Measurements from ENCODE around the gene C1QTNF8. TPM values are rescaled to one million over a fixed set of nuclear protein-coding genes. Genes with fewer than 3 reads are reported as not detected.

Gene C1QTNF8
- total RNA-seq, 4 donors from 2014 or later = not detected

GRCh38 chr16:1076801-1077576 lies 19.1 kb downstream of the C1QTNF8 start:
- TF ChIP-seq CTCF (IDR thresholded peaks at IDR 0.05) (no peak), POLR2A (IDR thresholded peaks at IDR 0.05) (no peak), EP300 (IDR thresholded peaks at IDR 0.05) (no peak)
- 32 to 33% methylated on average over 16 of the region's 16 CpGs for WGBS, 2 donors

GRCh38 chr16:1075546-1075945 lies 20.5 kb downstream of the C1QTNF8 start:
- Histone ChIP-seq H3K27me3 (peaks cover 0 to 94% of the 10 kb centered on the region in 2 donors), H3K9me3 (no peaks in the 10 kb centered on the region)
- TF ChIP-seq POLR2A (IDR thresholded peaks at IDR 0.05) (no peak), EP300 (IDR thresholded peaks at IDR 0.05) (no peak), CTCF (IDR thresholded peaks at IDR 0.05) (no peak)

More at GRCh38 chr16:1076801-1077576, 19.1 kb downstream of the C1QTNF8 start:
- peaks cover 0 to 94% of the 10 kb centered on the region in 2 donors for H3K27me3 ChIP-seq
- no peak overlapping the region for H3K4me3 ChIP-seq
- no peak for DNase-seq (ENCODE audit: low spot score in 2 of 2)
- H3K9me3 ChIP-seq = no peaks in the 10 kb centered on the region
- H3K36me3 ChIP-seq = no peaks in the 10 kb centered on the region
- H3K27ac ChIP-seq = no peak overlapping the region
- peaks cover 0 to 5% (median 0%) of the 10 kb centered on the region in 4 donors for H3K4me1 ChIP-seq

GRCh38 chr16:1074379-1074649 lies 21.7 kb downstream of the C1QTNF8 start:
- TF ChIP-seq POLR2A (IDR thresholded peaks at IDR 0.05) = no peak
- H3K36me3 ChIP-seq = no peaks in the 10 kb centered on the region
- H3K27ac ChIP-seq = no peak overlapping the region
- no peak overlapping the region for H3K4me3 ChIP-seq
- no peak for DNase-seq (ENCODE audit: low spot score in 2 of 2)
- no peaks in the 10 kb centered on the region for H3K9me3 ChIP-seq
- H3K27me3 ChIP-seq = peaks cover 0 to 94% of the 10 kb centered on the region in 2 donors
- 53 to 65% methylated on average over 7 to 9 of the region's 11 CpGs for WGBS, 2 donors
- H3K4me1 ChIP-seq = no peaks in the 10 kb centered on the region

More at GRCh38 chr16:1075546-1075945, 20.5 kb downstream of the C1QTNF8 start:
- no peaks in the 10 kb centered on the region for H3K4me1 ChIP-seq
- no peaks in the 10 kb centered on the region for H3K36me3 ChIP-seq
- no peak overlapping the region for H3K4me3 ChIP-seq
- WGBS, 2 donors = 67 to 68% methylated on average over 8 to 13 of the region's 13 CpGs
- no peak for DNase-seq (ENCODE audit: low spot score in 2 of 2)
- no peak overlapping the region for H3K27ac ChIP-seq

GRCh38 chr16:1073566-1074378 lies 22.3 kb downstream of the C1QTNF8 start:
- Histone ChIP-seq H3K4me1 (no peaks in the 10 kb centered on the region), H3K9me3 (no peaks in the 10 kb centered on the region), H3K4me3 (no peak overlapping the region), H3K36me3 (no peaks in the 10 kb centered on the region), H3K27me3 (peaks cover 0 to 94% of the 10 kb centered on the region in 2 donors), H3K27ac (no peak overlapping the region)
- no peak for TF ChIP-seq CTCF (IDR thresholded peaks at IDR 0.05)
- no peak for TF ChIP-seq POLR2A (IDR thresholded peaks at IDR 0.05)
- TF ChIP-seq EP300 (IDR thresholded peaks at IDR 0.05) = no peak
- DNase-seq (ENCODE audit: low spot score in 2 of 2) = no peak
- 58 to 63% methylated on average over 9 to 19 of the region's 30 CpGs for whole genome bisulfite sequencing, 2 donors

GRCh38 chr16:1073262-1073558 lies 22.8 kb downstream of the C1QTNF8 start:
- no peak for DNase-seq (ENCODE audit: low spot score in 2 of 2)
- TF ChIP-seq POLR2A (IDR thresholded peaks at IDR 0.05) (no peak), CTCF (IDR thresholded peaks at IDR 0.05) (no peak), EP300 (IDR thresholded peaks at IDR 0.05) (no peak)
- no peak overlapping the region for H3K4me3 ChIP-seq
- H3K4me1 ChIP-seq = no peaks in the 10 kb centered on the region
- no peaks in the 10 kb centered on the region for H3K9me3 ChIP-seq
- H3K27me3 ChIP-seq = peaks cover 0 to 94% of the 10 kb centered on the region in 2 donors
- H3K36me3 ChIP-seq = no peaks in the 10 kb centered on the region
- no peak overlapping the region for H3K27ac ChIP-seq
- 70 to 75% methylated on average over 11 to 13 of the region's 13 CpGs for WGBS, 2 donors
